Neural progenitor cell (in vitro differentiated cells): ENCODE data around the gene TFAP2E. TPM values are rescaled to one million over a fixed set of nuclear protein-coding genes. Genes with fewer than 3 reads are reported as not detected.

Source experiments
- DNase-seq: peaks from one replicate; pipeline ENCODE4 v3.0.0-alpha.2; 2016; ENCODE audit warnings: low spot score
- H2AFZ ChIP-seq: fragments of 200-600 bp; sonication (generic); replicated peaks from 2 replicates; pipeline ENCODE4 v1.6.1; 2016; ENCODE audit warnings: antibody characterized with exemption
- H3F3A ChIP-seq: fragments of 200-600 bp; sonication (generic); 2 replicates; pipeline ENCODE4 v1.6.1; 2016; ENCODE audit warnings: antibody characterized with exemption, low read depth
- H3K27ac ChIP-seq: fragments of 200-600 bp; sonication (generic); 2 replicates; pipeline ENCODE4 v1.5.1; 2016; ENCODE audit warnings: mild to moderate bottlenecking
- H3K27me3 ChIP-seq: fragments of 200-600 bp; sonication (generic); 2 replicates; pipeline ENCODE4 v1.6.1; 2016; ENCODE audit warnings: mild to moderate bottlenecking, moderate library complexity
- H3K36me3 ChIP-seq: fragments of 200-600 bp; sonication (generic); 2 replicates; pipeline ENCODE4 v1.5.1; 2016
- H3K4me1 ChIP-seq: fragments of 200-600 bp; sonication (generic); 2 replicates; pipeline ENCODE4 v1.6.1; 2016; ENCODE audit warnings: mixed run types
- H3K4me2 ChIP-seq: fragments of 200-600 bp; sonication (generic); 2 replicates; pipeline ENCODE4 v1.6.1; 2016
- H3K4me3 ChIP-seq: fragments of 200-600 bp; sonication (generic); 2 replicates; pipeline ENCODE4 v1.5.1; 2016
- H3K79me2 ChIP-seq: fragments of 200-600 bp; sonication (generic); 2 replicates; pipeline ENCODE4 v1.6.1; 2016; ENCODE audit warnings: low read depth
- H3K9ac ChIP-seq: fragments of 200-600 bp; sonication (generic); 2 replicates; pipeline ENCODE4 v1.6.1; 2016
- H3K9me3 ChIP-seq: fragments of 200-600 bp; sonication (generic); 2 replicates; pipeline ENCODE4 v1.5.1; 2016; ENCODE audit warnings: low read depth
- H4K20me1 ChIP-seq: fragments of 200-600 bp; sonication (generic); 2 replicates; pipeline ENCODE4 v1.6.1; 2016; ENCODE audit warnings: low read depth
- H3K27ac Mint-ChIP-seq: 3 replicates; pipeline ENCODE4 v1.8.0; 2021; ENCODE audit warnings: mixed read lengths
- H3K27me3 Mint-ChIP-seq: 2 replicates; pipeline ENCODE4 v1.8.0; 2022; ENCODE audit warnings: low read depth, mild to moderate bottlenecking, inconsistent platforms, moderate library complexity, mixed read lengths; ENCODE audit not compliant: insufficient read depth
- H3K36me3 Mint-ChIP-seq: 3 replicates; pipeline ENCODE4 v1.8.0; 2021; ENCODE audit warnings: mixed read lengths
- H3K4me1 Mint-ChIP-seq: 3 replicates; pipeline ENCODE4 v1.8.0; 2021; ENCODE audit warnings: mixed read lengths
- H3K4me3 Mint-ChIP-seq: 3 replicates; pipeline ENCODE4 v1.8.0; 2021; ENCODE audit warnings: mild to moderate bottlenecking, moderate library complexity, mixed read lengths
- H3K9me3 Mint-ChIP-seq: 3 replicates; pipeline ENCODE4 v1.8.0; 2020; ENCODE audit warnings: mixed read lengths
- EZH2 ChIP-seq: fragments of 200-600 bp; sonication (generic); IDR thresholded peaks from 2 replicates; pipeline ENCODE4 v1.6.1; 2017; ENCODE audit warnings: antibody characterized with exemption, mild to moderate bottlenecking, moderate library complexity
- EZH2phosphoT487 ChIP-seq: fragments of 200-600 bp; sonication (generic); IDR thresholded peaks from 2 replicates; pipeline ENCODE4 v1.6.1; 2017; ENCODE audit warnings: antibody characterized with exemption
- total RNA-seq: library from RNA; depleted of rRNA; stranded (reverse); fragments of >200 nt; gene quantifications from 2 replicates; pipeline ENCODE4 v1.2.3, GENCODE V29; 2015; ENCODE audit warnings: low replicate concordance
- TF ChIP-seq, protein P1 (sequence below): fragments of 200-600 bp; sonication (generic); IDR thresholded peaks from 2 replicates; pipeline ENCODE4 v1.5.1; 2017; ENCODE audit warnings: antibody characterized with exemption, mild to moderate bottlenecking

Gene TFAP2E
- total RNA-seq, 1 donor from 2014 or later, result not detected

DNA sequence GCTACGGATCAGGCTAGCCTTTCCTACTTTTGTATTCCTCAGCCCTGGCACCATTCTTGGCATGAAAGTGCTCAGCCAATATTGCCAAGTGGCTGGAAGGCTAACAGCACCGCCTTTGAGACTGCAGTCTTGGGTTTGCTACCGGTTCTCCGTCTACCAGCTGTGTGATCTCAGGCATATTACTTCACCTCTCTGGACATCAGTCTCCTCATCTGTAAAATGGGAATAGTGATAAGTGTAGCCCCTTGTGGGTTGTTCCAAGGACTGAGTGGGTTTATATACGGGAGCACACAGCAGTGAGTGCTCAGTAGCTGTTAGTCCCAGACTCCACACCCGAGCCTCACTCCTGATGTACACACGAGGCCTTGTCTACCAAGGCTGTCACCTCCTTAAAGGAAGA lies 13.7 kb downstream of the TFAP2E start:
- Histone ChIP-seq H3K4me2 (no peak overlapping the region), H3K4me1 (no peaks in the 10 kb centered on the region), H3K4me3 (no peak overlapping the region), H3K79me2 (no peaks in the 10 kb centered on the region), H3K9ac (no peak overlapping the region), H3K27me3 (no peaks in the 10 kb centered on the region), H3K27ac (no peak overlapping the region), H3F3A (no peaks in the 10 kb centered on the region), H4K20me1 (no peaks in the 10 kb centered on the region), H3K9me3 (no peaks in the 10 kb centered on the region), H3K36me3 (no peaks in the 10 kb centered on the region), H2AFZ (no peak overlapping the region)
- DNase-seq, result no peak
- peaks cover 4% of the 10 kb centered on the region for H3K27me3 Mint-ChIP-seq
- no peaks in the 10 kb centered on the region for H3K9me3 Mint-ChIP-seq
- no peak overlapping the region for H3K4me3 Mint-ChIP-seq
- no peaks in the 10 kb centered on the region for H3K4me1 Mint-ChIP-seq
- H3K27ac Mint-ChIP-seq, result no peak overlapping the region
- H3K36me3 Mint-ChIP-seq, result no peaks in the 10 kb centered on the region
- TF ChIP-seq EZH2, result no peak
- no peak for TF ChIP-seq EZH2phosphoT487
- TF ChIP-seq, protein P1, sequence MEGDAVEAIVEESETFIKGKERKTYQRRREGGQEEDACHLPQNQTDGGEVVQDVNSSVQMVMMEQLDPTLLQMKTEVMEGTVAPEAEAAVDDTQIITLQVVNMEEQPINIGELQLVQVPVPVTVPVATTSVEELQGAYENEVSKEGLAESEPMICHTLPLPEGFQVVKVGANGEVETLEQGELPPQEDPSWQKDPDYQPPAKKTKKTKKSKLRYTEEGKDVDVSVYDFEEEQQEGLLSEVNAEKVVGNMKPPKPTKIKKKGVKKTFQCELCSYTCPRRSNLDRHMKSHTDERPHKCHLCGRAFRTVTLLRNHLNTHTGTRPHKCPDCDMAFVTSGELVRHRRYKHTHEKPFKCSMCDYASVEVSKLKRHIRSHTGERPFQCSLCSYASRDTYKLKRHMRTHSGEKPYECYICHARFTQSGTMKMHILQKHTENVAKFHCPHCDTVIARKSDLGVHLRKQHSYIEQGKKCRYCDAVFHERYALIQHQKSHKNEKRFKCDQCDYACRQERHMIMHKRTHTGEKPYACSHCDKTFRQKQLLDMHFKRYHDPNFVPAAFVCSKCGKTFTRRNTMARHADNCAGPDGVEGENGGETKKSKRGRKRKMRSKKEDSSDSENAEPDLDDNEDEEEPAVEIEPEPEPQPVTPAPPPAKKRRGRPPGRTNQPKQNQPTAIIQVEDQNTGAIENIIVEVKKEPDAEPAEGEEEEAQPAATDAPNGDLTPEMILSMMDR, result no peak

DNA sequence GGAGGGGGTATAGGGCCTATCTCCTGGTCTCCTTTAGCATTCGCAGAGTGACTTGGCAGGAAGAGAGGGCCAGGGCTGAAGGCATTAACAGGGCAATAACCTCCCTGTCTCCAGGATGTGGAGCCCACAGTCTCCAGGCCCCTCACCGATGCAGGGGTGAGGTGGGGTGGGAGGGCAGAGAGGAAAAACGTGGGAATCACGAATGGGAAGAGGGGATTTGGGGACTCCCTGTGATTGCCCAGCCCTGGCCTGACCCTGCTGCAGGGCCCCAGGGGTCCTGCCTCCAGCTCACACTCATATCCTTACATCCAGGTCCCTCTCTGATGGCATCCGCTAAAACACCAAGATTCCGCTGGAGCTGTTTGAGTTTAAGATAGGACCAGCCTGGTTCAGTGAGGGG lies 14.6 kb downstream of the TFAP2E start:
- H3K27me3 ChIP-seq, result no peaks in the 10 kb centered on the region
- H2AFZ ChIP-seq, result no peak overlapping the region
- H4K20me1 ChIP-seq, result no peaks in the 10 kb centered on the region
- H3K4me3 ChIP-seq, result no peak overlapping the region
- no peaks in the 10 kb centered on the region for H3K9me3 ChIP-seq
- Mint-ChIP-seq H3K4me1 (no peaks in the 10 kb centered on the region), H3K4me3 (no peak overlapping the region), H3K9me3 (no peaks in the 10 kb centered on the region), H3K27ac (no peak overlapping the region), H3K36me3 (peaks cover under 1% of the 10 kb centered on the region), H3K27me3 (peaks cover 4% of the 10 kb centered on the region)
- H3F3A ChIP-seq, result no peaks in the 10 kb centered on the region
- H3K27ac ChIP-seq, result no peak overlapping the region
- H3K36me3 ChIP-seq, result no peaks in the 10 kb centered on the region
- no peaks in the 10 kb centered on the region for H3K4me1 ChIP-seq
- no peak overlapping the region for H3K9ac ChIP-seq
- no peaks in the 10 kb centered on the region for H3K79me2 ChIP-seq
- no peak overlapping the region for H3K4me2 ChIP-seq
- DNase-seq, result no peak
- TF ChIP-seq EZH2phosphoT487, result no peak

DNA sequence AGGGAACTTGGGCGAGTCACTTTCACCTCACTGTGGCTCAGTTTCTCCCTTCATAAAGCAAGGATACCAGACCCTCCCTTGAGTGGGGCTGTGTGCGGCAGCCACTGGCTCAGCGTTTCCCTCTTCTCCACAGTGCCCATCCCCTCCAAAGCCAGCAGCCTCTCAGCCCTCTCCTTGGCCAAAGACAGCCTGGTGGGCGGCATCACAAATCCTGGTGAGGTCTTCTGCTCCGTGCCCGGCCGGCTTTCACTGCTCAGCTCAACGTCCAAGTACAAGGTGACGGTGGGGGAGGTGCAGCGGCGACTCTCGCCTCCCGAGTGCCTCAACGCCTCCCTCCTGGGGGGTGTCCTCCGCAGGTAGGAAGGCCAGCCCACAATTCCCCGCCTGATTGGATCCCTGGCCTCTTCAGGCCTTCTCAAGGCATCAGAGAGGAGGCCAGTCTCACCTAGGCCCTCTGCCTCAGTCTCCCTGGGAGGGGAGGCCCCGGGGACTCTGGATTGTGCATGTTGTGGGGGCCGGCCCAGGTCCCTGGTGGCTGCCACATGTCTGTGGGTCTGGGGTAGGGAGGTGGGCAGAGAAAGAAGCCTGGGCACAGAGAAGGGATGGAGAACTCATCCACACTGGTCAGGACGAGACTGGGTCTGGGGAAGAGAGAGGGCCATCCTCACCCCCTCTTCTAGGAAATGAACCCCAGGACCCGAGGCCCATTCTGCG lies 15.2 kb downstream of the TFAP2E start:
- no peaks in the 10 kb centered on the region for H3K36me3 ChIP-seq
- peaks cover 4% of the 10 kb centered on the region for H3K27me3 Mint-ChIP-seq
- no peaks in the 10 kb centered on the region for H3K79me2 ChIP-seq
- no peaks in the 10 kb centered on the region for H4K20me1 ChIP-seq
- H3K4me1 Mint-ChIP-seq, result no peaks in the 10 kb centered on the region
- H3K9me3 Mint-ChIP-seq, result no peaks in the 10 kb centered on the region
- H3K27ac Mint-ChIP-seq, result no peak overlapping the region
- no peak overlapping the region for H3K4me3 ChIP-seq
- H2AFZ ChIP-seq, result no peak overlapping the region
- no peaks in the 10 kb centered on the region for H3K4me1 ChIP-seq
- H3F3A ChIP-seq, result no peaks in the 10 kb centered on the region
- H3K4me2 ChIP-seq, result no peak overlapping the region
- no peak overlapping the region for H3K27ac ChIP-seq
- no peaks in the 10 kb centered on the region for H3K9me3 ChIP-seq
- no peak overlapping the region for H3K9ac ChIP-seq
- no peak for DNase-seq
- no peak overlapping the region for H3K4me3 Mint-ChIP-seq
- H3K36me3 Mint-ChIP-seq, result peaks cover 2% of the 10 kb centered on the region
- TF ChIP-seq, protein P1, result no peak
- TF ChIP-seq EZH2, result no peak
- no peak for TF ChIP-seq EZH2phosphoT487
- H3K27me3 ChIP-seq, result no peaks in the 10 kb centered on the region
